Panc1 (cell line): Measurements from ENCODE around the gene EBLN2.

Experiments used
- POLR2AphosphoS5 ChIP-seq: IDR thresholded peaks from 2 replicates; pipeline ENCODE4 v1.6.1; 2012; ENCODE audit warnings: mild to moderate bottlenecking, low read depth, low read length, moderate library complexity
- TF ChIP-seq, protein P1 (sequence below): fragments of 450-650 bp; IDR thresholded peaks from 2 replicates; pipeline ENCODE4 v1.5.1; 2017; ENCODE audit warnings: mild to moderate bottlenecking

DNA sequence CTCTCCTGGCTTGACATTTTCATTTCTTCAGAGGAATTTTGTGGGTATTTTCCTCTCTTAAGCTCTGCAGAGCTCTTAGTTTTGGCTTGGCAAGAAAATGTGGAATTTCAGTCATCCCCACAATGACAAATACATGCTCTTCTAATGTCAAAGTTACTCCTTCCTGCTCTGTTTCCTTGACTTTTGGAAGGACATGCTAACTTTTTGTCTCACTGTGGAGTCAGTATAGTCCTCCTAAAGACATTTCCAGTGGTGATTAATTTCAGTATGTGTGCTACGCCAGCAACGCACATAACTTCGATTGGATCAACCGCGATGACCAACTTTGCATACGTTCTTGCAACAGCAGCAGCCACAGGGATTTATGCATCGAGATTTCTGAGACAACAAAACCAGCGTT, 13.3 kb downstream of the EBLN2 start:
- TF ChIP-seq, protein P1, sequence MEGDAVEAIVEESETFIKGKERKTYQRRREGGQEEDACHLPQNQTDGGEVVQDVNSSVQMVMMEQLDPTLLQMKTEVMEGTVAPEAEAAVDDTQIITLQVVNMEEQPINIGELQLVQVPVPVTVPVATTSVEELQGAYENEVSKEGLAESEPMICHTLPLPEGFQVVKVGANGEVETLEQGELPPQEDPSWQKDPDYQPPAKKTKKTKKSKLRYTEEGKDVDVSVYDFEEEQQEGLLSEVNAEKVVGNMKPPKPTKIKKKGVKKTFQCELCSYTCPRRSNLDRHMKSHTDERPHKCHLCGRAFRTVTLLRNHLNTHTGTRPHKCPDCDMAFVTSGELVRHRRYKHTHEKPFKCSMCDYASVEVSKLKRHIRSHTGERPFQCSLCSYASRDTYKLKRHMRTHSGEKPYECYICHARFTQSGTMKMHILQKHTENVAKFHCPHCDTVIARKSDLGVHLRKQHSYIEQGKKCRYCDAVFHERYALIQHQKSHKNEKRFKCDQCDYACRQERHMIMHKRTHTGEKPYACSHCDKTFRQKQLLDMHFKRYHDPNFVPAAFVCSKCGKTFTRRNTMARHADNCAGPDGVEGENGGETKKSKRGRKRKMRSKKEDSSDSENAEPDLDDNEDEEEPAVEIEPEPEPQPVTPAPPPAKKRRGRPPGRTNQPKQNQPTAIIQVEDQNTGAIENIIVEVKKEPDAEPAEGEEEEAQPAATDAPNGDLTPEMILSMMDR = no peak
- no peak for TF ChIP-seq POLR2AphosphoS5
